GM12892 (cell line): ENCODE measurements around the gene NOSIP. TPM values are rescaled to one million over a fixed set of nuclear protein-coding genes. Genes with fewer than 3 reads are reported as not detected.
"Not testable (repeated sequence)": the region's sequence is repeated elsewhere in the genome, so short reads cannot be mapped to it uniquely, and the experiment has no call there.

Experiments
- DNase-seq: peaks from one replicate; pipeline ENCODE4 v3.0.0; 2011; ENCODE audit not compliant: insufficient read length
- FAIRE-seq: peaks from 2 replicates; lab custom pipeline; 2011; peaks lifted over from hg19 to GRCh38; lab: Jason Lieb, UNC
- POLR2A ChIP-seq: IDR thresholded peaks from 2 replicates; pipeline ENCODE4 v1.6.1; 2011; ENCODE audit warnings: low read depth, low read length, control low read depth
- POLR2AphosphoS5 ChIP-seq: IDR thresholded peaks from 2 replicates; pipeline ENCODE4 v1.6.1; 2011; ENCODE audit warnings: low read depth, low read length, control low read depth
- TAF1 ChIP-seq: IDR thresholded peaks from 2 replicates; pipeline ENCODE4 v1.6.1; 2011; ENCODE audit warnings: low read depth, mild to moderate bottlenecking, control low read depth, low read length, borderline replicate concordance
- polyA plus RNA-seq: library from polyadenylated mRNA; unstranded; fragments of >200 nt; gene quantifications from one replicate; pipeline ENCODE4 v1.2.1, GENCODE V29; 2012; ENCODE audit warnings: missing spikeins, inconsistent platforms; ENCODE audit not compliant: missing spikeins

NOSIP gene
- 19.3 TPM for polyA plus RNA-seq

- TF ChIP-seq POLR2A (peak; percentile 99), POLR2AphosphoS5 (peak; percentile 99), TAF1 (peak; percentile 96)
- FAIRE-seq (peak; percentile 77), DNase-seq (peak; percentile 78)
Observed at GRCh38 chr19:49580264-49581006, at the start of gene NOSIP. NOSIP (minus strand) TSS chr19:49580556; CDS start chr19:49560691, 19,865 bp downstream.

- no peak for DNase-seq
- FAIRE-seq = no peak
- TF ChIP-seq POLR2A = no peak
- TF ChIP-seq TAF1 = no peak
- no peak for TF ChIP-seq POLR2AphosphoS5
Observed at GRCh38 chr19:49629659-49630058, 49.3 kb upstream of the NOSIP start.

DNA sequence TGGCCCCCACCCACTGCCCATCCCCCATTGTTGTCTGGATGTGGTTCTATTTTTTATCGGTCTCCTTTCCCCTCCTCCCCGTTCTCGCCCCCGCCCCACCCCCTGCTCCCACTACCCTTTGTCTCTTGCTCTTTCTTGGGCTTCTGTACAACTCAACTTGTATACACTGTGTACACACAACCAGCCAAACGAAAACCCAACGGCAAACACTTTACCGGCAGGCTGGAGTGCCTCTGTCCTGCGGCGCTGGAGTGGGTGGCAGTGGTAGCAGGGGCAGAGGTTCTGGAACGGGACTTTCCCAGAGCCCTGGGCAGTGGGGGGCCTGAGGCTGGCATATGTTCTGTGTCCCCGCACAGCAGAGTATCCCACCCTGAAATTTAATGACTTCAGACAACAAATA lies 45.9 kb upstream of the NOSIP start:
- DNase-seq (no peak), FAIRE-seq (no peak)
- no peak for TF ChIP-seq POLR2AphosphoS5
- no peak for TF ChIP-seq POLR2A
- no peak for TF ChIP-seq TAF1

- no peak for DNase-seq
- TF ChIP-seq POLR2AphosphoS5 = no peak
- TF ChIP-seq TAF1 = no peak
- TF ChIP-seq POLR2A = no peak
- FAIRE-seq = no peak
Observed at GRCh38 chr19:49624967-49625910, 44.9 kb upstream of the NOSIP start.

GRCh38 chr19:49617860-49618259 lies 37.5 kb upstream of the NOSIP start:
- DNase-seq, FAIRE-seq: not testable (repeated sequence)

DNA sequence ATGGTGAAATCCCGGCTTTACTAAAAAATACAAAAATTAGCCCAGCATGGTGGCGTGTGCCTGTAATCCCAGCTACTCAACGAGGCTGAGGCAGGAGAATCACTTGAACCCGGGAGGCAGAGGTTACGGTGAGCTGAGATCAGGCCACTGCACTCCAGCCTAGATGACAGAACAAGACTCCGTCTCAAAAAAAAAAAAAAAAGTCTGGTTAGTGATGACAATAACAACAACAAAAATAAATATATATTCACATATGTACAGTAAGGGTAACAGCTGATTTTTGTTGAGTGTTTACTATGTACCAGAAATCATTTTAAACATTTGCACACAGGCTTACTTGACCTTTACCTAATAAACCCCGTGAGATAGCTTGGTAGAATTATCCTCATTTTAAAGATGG lies 36.6 kb upstream of the NOSIP start:
- TF ChIP-seq POLR2AphosphoS5 (no peak), TAF1 (no peak), POLR2A (no peak)
- DNase-seq (no peak), FAIRE-seq (no peak)

DNA sequence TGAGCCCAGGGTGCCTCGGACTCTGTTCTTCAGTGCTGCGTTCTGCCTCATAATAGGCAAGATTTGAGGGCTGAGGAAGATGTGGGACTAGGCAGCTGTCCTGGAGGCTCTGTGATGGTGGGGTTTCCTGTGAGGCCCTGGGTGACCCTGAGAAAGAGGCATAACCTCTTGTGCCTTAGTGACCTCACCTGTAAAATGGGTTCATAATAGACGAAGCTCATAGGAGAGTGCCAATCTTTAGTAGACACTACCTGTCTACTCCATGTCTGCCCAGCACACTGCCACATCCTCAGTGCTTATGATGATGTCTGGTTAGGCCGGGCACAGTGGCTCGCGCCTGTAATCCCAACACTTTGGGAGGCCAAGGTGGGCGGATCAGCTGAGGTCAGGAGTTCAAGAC lies 36.2 kb upstream of the NOSIP start:
- FAIRE-seq (no peak), DNase-seq (no peak)
- TF ChIP-seq TAF1 (no peak), POLR2AphosphoS5 (no peak), POLR2A (no peak)

- TF ChIP-seq POLR2A (no peak), POLR2AphosphoS5 (no peak), TAF1 (no peak)
- FAIRE-seq (no peak), DNase-seq (no peak)
Observed at GRCh38 chr19:49615861-49616260, 35.5 kb upstream of the NOSIP start.

GRCh38 chr19:49614096-49614833 lies 33.9 kb upstream of the NOSIP start:
- no peak for DNase-seq
- no peak for FAIRE-seq
- TF ChIP-seq POLR2AphosphoS5 = no peak
- TF ChIP-seq TAF1 = no peak
- no peak for TF ChIP-seq POLR2A

DNA sequence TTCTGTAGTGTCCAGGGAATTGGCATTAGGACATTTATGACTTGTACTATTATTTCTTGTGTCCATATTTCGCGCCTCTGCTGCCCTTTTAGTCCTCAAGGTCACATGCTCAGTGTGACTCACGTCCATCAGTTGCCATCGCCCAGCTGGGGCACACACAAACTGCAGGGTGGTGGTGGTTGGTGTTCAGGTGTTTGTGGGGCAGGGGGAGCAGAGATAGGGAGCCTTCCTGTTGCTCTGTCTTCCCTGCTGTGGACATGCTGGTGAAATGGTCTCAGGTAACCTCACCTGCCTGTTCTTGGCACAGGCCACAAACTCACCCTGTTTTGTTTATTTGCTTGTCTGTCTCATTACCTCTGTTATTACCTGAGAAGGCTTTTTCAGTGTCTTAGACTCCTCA lies 33.0 kb upstream of the NOSIP start:
- FAIRE-seq (no peak), DNase-seq (no peak)
- no peak for TF ChIP-seq TAF1
- no peak for TF ChIP-seq POLR2A
- no peak for TF ChIP-seq POLR2AphosphoS5

GRCh38 chr19:49609499-49610092 lies 29.2 kb upstream of the NOSIP start:
- TF ChIP-seq TAF1 = no peak
- no peak for TF ChIP-seq POLR2AphosphoS5
- no peak for TF ChIP-seq POLR2A
- FAIRE-seq = no peak
- no peak for DNase-seq
